Right atrium auricular region (tissue), 2 donors: ENCODE data around the gene AWAT2. TPM values are rescaled to one million over a fixed set of nuclear protein-coding genes. Genes with fewer than 3 reads are reported as not detected.

Experiments used
- DNase-seq: peaks from one replicate; pipeline ENCODE4 v3.0.0-alpha.2; 2019; ENCODE audit warnings: low spot score
- H3K27ac ChIP-seq, 2 donors: fragments of 200-600 bp; sonication (generic); 1 replicate in 1 of 2; 2 replicates in 1 of 2; pipeline ENCODE4 v1.5.1; 2016 to 2019
- H3K27me3 ChIP-seq, 2 donors: fragments of 200-600 bp; sonication (generic); one replicate each; pipeline versions ENCODE4 v1.5.1 to v1.6.0; 2017 to 2019
- H3K36me3 ChIP-seq: fragments of 200-600 bp; sonication (generic); one replicate; pipeline ENCODE4 v1.5.1; 2016
- H3K4me1 ChIP-seq, 2 donors: fragments of 200-600 bp; sonication (generic); one replicate each; pipeline versions ENCODE4 v1.5.1 to v1.6.0; 2017 to 2019
- H3K4me3 ChIP-seq, 2 donors: fragments of 200-600 bp; sonication (generic); 1 replicate in 1 of 2; 2 replicates in 1 of 2; pipeline ENCODE4 v1.5.1; 2017 to 2019; ENCODE audit warnings: mild to moderate bottlenecking in 1 of 2, moderate library complexity in 1 of 2
- H3K9me3 ChIP-seq, 2 donors: fragments of 200-600 bp; sonication (generic); one replicate each; pipeline ENCODE4 v1.5.1; 2019
- total RNA-seq, 2 donors: library from RNA; depleted of rRNA; stranded (reverse); fragments of >200 nt; gene quantifications; one replicate each; pipeline ENCODE4 v1.1.0, GENCODE V29; 2016
- TF ChIP-seq, protein P1 (sequence below), 2 donors: fragments of 200-600 bp; sonication (generic); IDR thresholded peaks; one replicate each; pipeline ENCODE4 v1.5.1; 2019; ENCODE audit warnings: antibody characterized with exemption in 2 of 2

AWAT2 gene, protein sequence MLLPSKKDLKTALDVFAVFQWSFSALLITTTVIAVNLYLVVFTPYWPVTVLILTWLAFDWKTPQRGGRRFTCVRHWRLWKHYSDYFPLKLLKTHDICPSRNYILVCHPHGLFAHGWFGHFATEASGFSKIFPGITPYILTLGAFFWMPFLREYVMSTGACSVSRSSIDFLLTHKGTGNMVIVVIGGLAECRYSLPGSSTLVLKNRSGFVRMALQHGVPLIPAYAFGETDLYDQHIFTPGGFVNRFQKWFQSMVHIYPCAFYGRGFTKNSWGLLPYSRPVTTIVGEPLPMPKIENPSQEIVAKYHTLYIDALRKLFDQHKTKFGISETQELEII
- not detected for total RNA-seq

DNA sequence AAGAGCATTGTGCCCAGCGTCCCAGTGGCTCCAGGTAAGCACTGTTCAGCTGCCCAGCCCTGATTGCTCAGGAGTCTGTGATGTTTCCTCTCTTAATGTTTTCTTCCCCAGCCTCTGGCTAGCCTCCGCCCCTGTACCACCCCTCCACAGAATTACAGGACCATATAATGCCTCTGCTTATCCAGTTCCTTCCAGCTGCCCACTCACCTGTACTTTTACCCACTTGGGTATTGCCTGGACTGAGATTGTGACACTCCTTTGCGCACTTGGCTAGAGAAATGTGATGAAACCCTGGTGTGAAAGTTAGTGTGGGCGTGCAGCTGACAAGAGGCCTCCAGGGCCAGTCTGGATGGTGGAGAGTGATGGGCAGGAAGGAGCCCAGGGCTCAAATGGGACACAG, at the start of gene AWAT2:
Gene AWAT2, minus strand, starts transcription at position 14 of the 400 bp plus-strand sequence. Its CDS starts 6 bp downstream, at position 8.
- Histone ChIP-seq H3K9me3 (no peaks in the 10 kb centered on the region), H3K27me3 (no peaks in the 10 kb centered on the region), H3K36me3 (no peaks in the 10 kb centered on the region), H3K4me1 (no peaks in the 10 kb centered on the region), H3K4me3 (no peak within 1 kb of the TSS), H3K27ac (no peak within 1 kb of the TSS)
- no peak for DNase-seq
- TF ChIP-seq, protein P1, sequence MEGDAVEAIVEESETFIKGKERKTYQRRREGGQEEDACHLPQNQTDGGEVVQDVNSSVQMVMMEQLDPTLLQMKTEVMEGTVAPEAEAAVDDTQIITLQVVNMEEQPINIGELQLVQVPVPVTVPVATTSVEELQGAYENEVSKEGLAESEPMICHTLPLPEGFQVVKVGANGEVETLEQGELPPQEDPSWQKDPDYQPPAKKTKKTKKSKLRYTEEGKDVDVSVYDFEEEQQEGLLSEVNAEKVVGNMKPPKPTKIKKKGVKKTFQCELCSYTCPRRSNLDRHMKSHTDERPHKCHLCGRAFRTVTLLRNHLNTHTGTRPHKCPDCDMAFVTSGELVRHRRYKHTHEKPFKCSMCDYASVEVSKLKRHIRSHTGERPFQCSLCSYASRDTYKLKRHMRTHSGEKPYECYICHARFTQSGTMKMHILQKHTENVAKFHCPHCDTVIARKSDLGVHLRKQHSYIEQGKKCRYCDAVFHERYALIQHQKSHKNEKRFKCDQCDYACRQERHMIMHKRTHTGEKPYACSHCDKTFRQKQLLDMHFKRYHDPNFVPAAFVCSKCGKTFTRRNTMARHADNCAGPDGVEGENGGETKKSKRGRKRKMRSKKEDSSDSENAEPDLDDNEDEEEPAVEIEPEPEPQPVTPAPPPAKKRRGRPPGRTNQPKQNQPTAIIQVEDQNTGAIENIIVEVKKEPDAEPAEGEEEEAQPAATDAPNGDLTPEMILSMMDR (IDR thresholded peaks at IDR 0.05), result no peak

DNA sequence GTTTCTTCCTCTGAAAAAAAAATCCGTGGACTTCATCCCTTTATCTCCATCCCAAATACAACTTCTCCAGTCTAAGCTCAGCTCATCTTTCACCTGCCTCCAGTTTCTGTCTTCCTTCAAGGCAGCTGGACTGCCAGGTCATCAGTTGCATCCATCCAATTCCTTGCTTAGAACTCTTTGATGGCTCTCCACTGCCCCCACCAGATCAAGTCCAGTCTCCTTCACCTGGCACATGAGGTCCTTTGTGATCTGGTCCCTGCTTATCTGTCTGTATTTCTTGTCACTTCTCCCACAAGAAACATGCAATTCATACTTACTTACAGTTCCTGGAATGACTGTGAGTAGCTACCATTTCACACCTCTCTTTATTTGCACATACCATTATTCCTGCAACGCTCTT, 46.3 kb upstream of the AWAT2 start:
- TF ChIP-seq, protein P1 (IDR thresholded peaks at IDR 0.05), result peak in 1 of 2 donors; percentile 41
- Histone ChIP-seq H3K9me3 (no peaks in the 10 kb centered on the region), H3K27me3 (no peaks in the 10 kb centered on the region), H3K4me3 (no peak overlapping the region), H3K36me3 (no peaks in the 10 kb centered on the region), H3K27ac (no peak overlapping the region), H3K4me1 (no peaks in the 10 kb centered on the region)
- DNase-seq, result no peak

DNA sequence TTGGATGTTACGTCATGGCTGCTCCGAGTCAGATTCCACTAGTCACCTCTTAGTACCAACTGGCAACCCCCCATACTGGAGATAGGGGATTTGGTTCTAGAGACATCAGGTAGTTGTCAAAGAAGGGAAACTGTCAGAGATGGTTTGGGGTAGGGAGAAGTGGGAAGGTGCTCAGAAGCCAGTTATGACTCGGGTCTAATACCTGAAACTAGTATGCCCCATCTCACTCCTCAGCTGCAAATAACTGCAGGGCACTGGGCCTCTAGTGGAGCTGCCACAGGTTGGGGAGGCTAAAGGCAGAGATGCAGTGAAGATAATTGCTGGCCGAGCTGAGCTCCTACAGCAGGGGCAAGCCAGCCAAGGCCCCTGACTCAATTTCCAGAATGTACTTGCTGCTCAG, 42.5 kb upstream of the AWAT2 start:
- no peaks in the 10 kb centered on the region for H3K36me3 ChIP-seq
- H3K9me3 ChIP-seq, result no peaks in the 10 kb centered on the region
- TF ChIP-seq, protein P1 (IDR thresholded peaks at IDR 0.05), result no peak
- no peak overlapping the region for H3K4me3 ChIP-seq
- no peaks in the 10 kb centered on the region for H3K27me3 ChIP-seq
- H3K4me1 ChIP-seq, result peaks cover 0 to 5% of the 10 kb centered on the region in 2 donors
- DNase-seq, result no peak
- no peak overlapping the region for H3K27ac ChIP-seq

DNA sequence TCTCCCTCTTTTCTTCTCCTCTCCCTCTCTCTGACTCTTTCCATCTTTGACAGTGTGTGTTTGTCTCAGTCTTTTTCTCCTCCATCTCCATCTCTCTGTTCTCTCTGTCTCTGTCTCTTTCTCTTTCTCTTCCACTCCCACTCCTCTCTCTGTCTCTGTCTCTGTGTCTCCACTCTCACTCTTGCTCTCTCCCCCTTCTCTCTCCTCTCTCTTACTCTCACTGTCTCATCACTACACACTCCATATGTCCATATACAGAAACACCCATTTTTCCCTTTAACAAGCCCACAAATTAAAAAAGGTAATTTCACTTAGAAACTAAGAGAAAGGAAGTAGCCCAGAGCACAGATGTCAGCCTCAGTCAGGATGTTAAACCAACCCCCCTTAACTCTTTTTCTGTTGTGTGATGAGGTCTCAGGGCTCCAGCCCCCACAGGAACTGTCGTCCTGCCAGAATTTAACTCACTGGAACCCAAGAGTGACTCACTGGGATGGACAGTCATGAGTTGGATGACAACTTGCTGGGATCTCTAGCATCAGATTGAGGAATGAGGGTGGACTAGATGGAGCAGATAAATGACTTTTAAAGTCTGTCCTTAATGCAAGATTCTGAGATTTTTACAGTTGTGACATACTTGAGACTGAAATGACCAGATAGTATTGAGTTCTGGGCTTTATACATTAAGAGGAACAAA, 40.0 kb upstream of the AWAT2 start:
- no peak overlapping the region for H3K27ac ChIP-seq
- H3K27me3 ChIP-seq, result no peaks in the 10 kb centered on the region
- no peak for DNase-seq
- peaks cover 0 to 5% of the 10 kb centered on the region in 2 donors for H3K4me1 ChIP-seq
- TF ChIP-seq, protein P1 (IDR thresholded peaks at IDR 0.05), result no peak
- no peaks in the 10 kb centered on the region for H3K36me3 ChIP-seq
- H3K4me3 ChIP-seq, result no peak overlapping the region
- H3K9me3 ChIP-seq, result no peaks in the 10 kb centered on the region

DNA sequence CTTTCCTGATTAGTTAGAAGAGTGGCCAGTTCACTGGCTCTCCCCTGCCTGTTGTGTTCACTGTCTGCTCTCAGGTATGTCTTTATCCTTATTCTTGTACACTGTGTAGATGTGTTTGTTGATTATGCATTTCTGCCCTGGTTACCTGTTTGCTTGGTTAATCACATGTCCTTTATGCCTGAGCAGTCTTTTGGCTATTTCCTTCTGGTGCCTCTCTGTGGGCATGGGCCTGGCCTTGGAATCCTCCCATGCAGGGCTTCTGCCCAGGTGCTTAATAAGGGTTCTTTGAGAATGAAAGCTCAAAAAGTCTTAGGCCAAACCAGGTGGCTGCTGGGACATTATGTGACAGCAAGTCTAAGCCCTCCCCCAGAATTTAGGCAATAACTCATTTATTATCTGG, 39.0 kb upstream of the AWAT2 start:
- peaks cover 0 to 5% of the 10 kb centered on the region in 2 donors for H3K4me1 ChIP-seq
- H3K36me3 ChIP-seq, result no peaks in the 10 kb centered on the region
- TF ChIP-seq, protein P1 (IDR thresholded peaks at IDR 0.05), result no peak
- DNase-seq, result no peak
- H3K9me3 ChIP-seq, result no peaks in the 10 kb centered on the region
- H3K27ac ChIP-seq, result no peak overlapping the region
- no peaks in the 10 kb centered on the region for H3K27me3 ChIP-seq
- no peak overlapping the region for H3K4me3 ChIP-seq
